Right lobe of liver (tissue), 6 donors: ENCODE measurements around the gene FGF18. TPM values are rescaled to one million over a fixed set of nuclear protein-coding genes. Genes with fewer than 3 reads are reported as not detected.

Experiments used
- ATAC-seq, 4 donors: fragments of 200-7000 bp; cut with Tn5 transposase; one replicate each; pipeline ENCODE4 v1.9.1; 2020; ENCODE audit warnings: mild to moderate bottlenecking in 4 of 4, moderate library complexity in 4 of 4
- DNase-seq, 3 donors: peaks; one replicate each; pipeline ENCODE4 v3.0.0-alpha.2; 2020
- H3K27ac ChIP-seq, 3 donors: fragments of 200-600 bp; one replicate each; pipeline ENCODE4 v1.8.0; 2022
- H3K27me3 ChIP-seq, 2 donors: fragments of 200-600 bp; one replicate each; pipeline ENCODE4 v1.8.0; 2022
- H3K36me3 ChIP-seq, 4 donors: fragments of 200-600 bp; sonication (generic) in 1 of 4; one replicate each; pipeline versions ENCODE4 v1.5.1 to v1.8.0; 2017 to 2022; ENCODE audit warnings: control low read depth in 1 of 4
- H3K4me1 ChIP-seq, 4 donors: fragments of 200-600 bp; sonication (generic) in 1 of 4; one replicate each; pipeline versions ENCODE4 v1.5.1 to v1.8.0; 2017 to 2022; ENCODE audit warnings: control low read depth in 1 of 4
- H3K4me3 ChIP-seq, 3 donors: fragments of 200-600 bp; one replicate each; pipeline ENCODE4 v1.8.0; 2022
- H3K9me3 ChIP-seq, 4 donors: fragments of 200-600 bp; sonication (generic) in 1 of 4; one replicate each; pipeline versions ENCODE4 v1.5.1 to v1.8.0; 2017 to 2022; ENCODE audit warnings: control low read depth in 1 of 4
- CTCF ChIP-seq, 4 donors: fragments of 200-600 bp in 3 of 4; fragments of 450-650 bp in 1 of 4; IDR thresholded peaks; one replicate each; pipeline versions ENCODE4 v1.5.1 to v1.8.0; 2016 to 2022; ENCODE audit warnings: antibody characterized with exemption in 4 of 4, mild to moderate bottlenecking in 2 of 4
- POLR2A ChIP-seq: fragments of 450-650 bp; IDR thresholded peaks from one replicate; pipeline ENCODE4 v1.6.1; 2017; ENCODE audit warnings: antibody characterized with exemption, mild to moderate bottlenecking
- WGBS: methylation state at CpG from one replicate; pipeline ENCODE4 v1.1.6; 2018; ENCODE audit warnings: low coverage, low lambda C conversion rate; ENCODE audit not compliant: insufficient coverage; ENCODE audit errors: missing lambda C conversion rate; 5-methylcytosine and 5-hydroxymethylcytosine counted together
- intact Hi-C, 2 donors: fragments of 100-400 bp; cut with DNase I; formaldehyde crosslinking; loops; one replicate each; pipeline versions ENCODE4 v1.11.2 to v1.14.1; 2022
- total RNA-seq, 6 experiments: library from RNA; depleted of rRNA in 2 of 6; stranded (reverse); fragments of >200 nt in 2 of 6; fragmentation: NEBNext Ultra II Directional in 3 of 6; extraction: Animal tissue kit (Norgen Biotek cat#: 25700) in 3 of 6; gene quantifications; one replicate each; pipeline versions ENCODE4 v1.1.0 to v1.2.4, GENCODE V29; 2016 to 2023
- donor health status: DM: no; HTN: yes; CAD: no.
- donor health status: DM: no; HTN: no; CAD: no.
- donor health status: DM: no; HTN: no; CAD: no.
- donor health status: DM: no; HTN: yes; CAD: no.
- donor health status: DM: no; HTN: yes; CAD: no.

FGF18 gene
- total RNA-seq, 6 experiments from 2014 or later: 0.12 TPM; not detected in 5

GRCh38 chr5:171433982-171434676, 14.7 kb downstream of the FGF18 start:
- ATAC-seq (no peak), DNase-seq (no peak)
- intact Hi-C loops: no loop called here
- Histone ChIP-seq H3K27me3 (no peaks in the 10 kb centered on the region), H3K4me3 (no peak overlapping the region), H3K36me3 (no peaks in the 10 kb centered on the region), H3K9me3 (no peaks in the 10 kb centered on the region), H3K27ac (no peak overlapping the region), H3K4me1 (no peaks in the 10 kb centered on the region)
- no peak for TF ChIP-seq CTCF (IDR thresholded peaks at IDR 0.05)
- TF ChIP-seq POLR2A: no peak
- WGBS: no CpG with 5 or more reads among the region's 5 CpGs

DNA sequence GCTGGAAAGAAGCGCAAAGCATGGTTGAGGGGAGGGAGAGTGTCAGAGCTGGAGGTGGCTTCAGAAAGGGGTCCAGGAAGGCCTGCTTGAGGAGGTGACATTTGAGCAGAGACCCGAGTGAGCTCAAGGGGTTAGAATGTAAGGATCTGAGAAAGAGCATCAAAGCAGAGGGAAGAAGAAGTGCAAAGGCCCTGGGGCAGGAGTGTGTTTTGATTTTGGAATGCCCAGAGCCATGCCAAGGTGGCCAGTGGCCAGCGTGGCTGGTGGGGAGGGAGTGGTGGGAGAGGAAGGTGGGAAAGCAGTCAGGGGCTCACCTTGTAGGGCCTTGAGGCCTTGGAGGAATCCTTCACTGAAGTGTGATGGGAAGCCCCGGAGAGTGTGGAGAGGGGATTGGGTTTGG, 15.4 kb downstream of the FGF18 start:
- Histone ChIP-seq H3K9me3 (no peaks in the 10 kb centered on the region), H3K27ac (no peak overlapping the region), H3K4me3 (no peak overlapping the region), H3K27me3 (no peaks in the 10 kb centered on the region), H3K4me1 (no peaks in the 10 kb centered on the region), H3K36me3 (no peaks in the 10 kb centered on the region)
- 86% methylated on average over 4 of the region's 4 CpGs for WGBS
- DNase-seq: no peak
- intact Hi-C loops: no loop called here
- no peak for TF ChIP-seq CTCF (IDR thresholded peaks at IDR 0.05)
- TF ChIP-seq POLR2A: no peak
- no peak for ATAC-seq

DNA sequence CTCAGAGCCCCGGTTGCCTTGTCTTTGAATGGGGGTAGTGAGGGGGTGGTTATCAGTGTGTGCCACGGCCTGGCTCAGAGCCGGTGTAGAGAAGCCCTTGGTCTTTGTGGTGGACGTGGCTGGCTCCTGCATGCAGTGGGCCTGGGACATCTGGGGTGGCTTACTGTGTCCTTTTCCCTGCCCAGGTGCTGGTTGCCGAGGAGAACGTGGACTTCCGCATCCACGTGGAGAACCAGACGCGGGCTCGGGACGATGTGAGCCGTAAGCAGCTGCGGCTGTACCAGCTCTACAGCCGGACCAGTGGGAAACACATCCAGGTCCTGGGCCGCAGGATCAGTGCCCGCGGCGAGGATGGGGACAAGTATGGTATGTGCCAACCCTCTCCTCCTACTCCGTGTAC, 16.5 kb downstream of the FGF18 start:
- TF ChIP-seq POLR2A (no peak), CTCF (IDR thresholded peaks at IDR 0.05) (no peak)
- intact Hi-C loops: no loop called here
- H3K27me3 ChIP-seq: no peaks in the 10 kb centered on the region
- no peak overlapping the region for H3K27ac ChIP-seq
- ATAC-seq (no peak), DNase-seq (no peak)
- no peaks in the 10 kb centered on the region for H3K4me1 ChIP-seq
- no peak overlapping the region for H3K4me3 ChIP-seq
- no peaks in the 10 kb centered on the region for H3K36me3 ChIP-seq
- H3K9me3 ChIP-seq: no peaks in the 10 kb centered on the region
- no CpG with 5 or more reads among the region's 20 CpGs for WGBS

DNA sequence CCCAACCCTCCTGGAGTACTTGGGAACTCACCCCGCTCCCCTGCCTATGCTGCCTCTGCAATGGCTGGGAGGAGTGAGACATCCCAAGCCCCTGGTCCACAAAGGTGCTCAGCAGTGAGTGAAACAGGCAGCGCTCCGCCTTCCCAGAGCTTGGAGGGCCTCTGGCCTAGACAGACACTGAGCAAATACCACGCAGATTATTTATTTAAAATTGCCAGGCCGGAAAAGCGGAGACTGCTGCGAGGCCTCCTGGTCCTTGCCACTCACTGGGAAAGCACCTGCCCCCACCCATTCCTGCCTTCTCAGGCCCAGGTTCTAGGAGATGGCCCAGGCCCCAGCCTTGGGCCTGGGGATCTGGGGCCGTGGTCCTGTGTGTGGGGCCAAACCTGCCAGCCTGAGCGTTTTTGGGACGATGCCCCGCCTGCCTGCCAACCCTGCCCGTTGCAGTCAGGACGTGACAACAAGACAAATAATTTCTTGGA, 17.4 kb downstream of the FGF18 start:
- Histone ChIP-seq H3K9me3 (no peaks in the 10 kb centered on the region), H3K27me3 (no peaks in the 10 kb centered on the region), H3K4me3 (no peak overlapping the region), H3K27ac (no peak overlapping the region), H3K36me3 (no peaks in the 10 kb centered on the region), H3K4me1 (no peaks in the 10 kb centered on the region)
- no peak for DNase-seq
- 68% methylated on average over 4 of the region's 13 CpGs for WGBS
- intact Hi-C loops: no loop called here
- no peak for TF ChIP-seq CTCF (IDR thresholded peaks at IDR 0.05)
- no peak for TF ChIP-seq POLR2A
- ATAC-seq: no peak
